ENCODE measurements around the gene IZUMO2. TPM values are rescaled to one million over a fixed set of nuclear protein-coding genes. Genes with fewer than 3 reads are reported as not detected.

The IZUMO2 gene
- total RNA-seq, 2 donors from 2014 or later, result not detected

- no peaks in the 10 kb centered on the region for H3K27me3 ChIP-seq
- TF ChIP-seq CTCF (IDR thresholded peaks at IDR 0.05), result no peak
- TF ChIP-seq POLR2A (IDR thresholded peaks at IDR 0.05), result no peak
Measured at GRCh38 chr19:50196322-50196932, 33.3 kb upstream of the IZUMO2 start.

GRCh38 chr19:50195224-50195623 lies 32.1 kb upstream of the IZUMO2 start:
- ATAC-seq, result no peak
- TF ChIP-seq CTCF (IDR thresholded peaks at IDR 0.05) (no peak), POLR2A (IDR thresholded peaks at IDR 0.05) (no peak)
- H3K9me3 ChIP-seq, result no peaks in the 10 kb centered on the region
- no peaks in the 10 kb centered on the region for H3K36me3 ChIP-seq (replicated peaks in 1 of 2; ENCODE audit: insufficient read depth in 1 of 2, low read depth in 2 of 2)
- no peak overlapping the region for H3K27ac ChIP-seq
- DNase-seq, result no peak
- H3K4me3 ChIP-seq, result no peak overlapping the region
- WGBS, 2 donors, result 55 to 60% methylated on average over 5 of the region's 5 CpGs
- peaks cover 19% of the 10 kb centered on the region for H3K4me1 ChIP-seq
- intact Hi-C loops (cut with DNase I), result no loop called here
- H3K27me3 ChIP-seq, result no peaks in the 10 kb centered on the region

More at GRCh38 chr19:50196322-50196932, 33.3 kb upstream of the IZUMO2 start:
- H3K36me3 ChIP-seq (replicated peaks in 1 of 2; ENCODE audit: insufficient read depth in 1 of 2, low read depth in 2 of 2), result no peaks in the 10 kb centered on the region
- intact Hi-C loops (cut with DNase I), result no loop called here
- H3K4me3 ChIP-seq, result no peak overlapping the region
- no peak overlapping the region for H3K27ac ChIP-seq
- 61 to 71% methylated on average over 4 of the region's 4 CpGs for WGBS, 2 donors
- H3K4me1 ChIP-seq, result peaks cover 14% of the 10 kb centered on the region
- no peaks in the 10 kb centered on the region for H3K9me3 ChIP-seq
- DNase-seq, result no peak
- ATAC-seq, result no peak

GRCh38 chr19:50192463-50193211 lies 29.6 kb upstream of the IZUMO2 start:
- 65 to 79% methylated on average over 13 of the region's 13 CpGs for WGBS, 2 donors
- intact Hi-C loops (cut with DNase I), result no loop called here
- H3K9me3 ChIP-seq, result no peaks in the 10 kb centered on the region
- no peak overlapping the region for H3K27ac ChIP-seq
- no peak for DNase-seq
- TF ChIP-seq CTCF (IDR thresholded peaks at IDR 0.05) (no peak), POLR2A (IDR thresholded peaks at IDR 0.05) (no peak)
- H3K27me3 ChIP-seq, result no peaks in the 10 kb centered on the region
- H3K36me3 ChIP-seq (replicated peaks in 1 of 2; ENCODE audit: insufficient read depth in 1 of 2, low read depth in 2 of 2), result no peaks in the 10 kb centered on the region
- no peak overlapping the region for H3K4me3 ChIP-seq
- no peak for ATAC-seq
- H3K4me1 ChIP-seq, result peaks cover 10% of the 10 kb centered on the region

GRCh38 chr19:50191216-50191615 lies 28.1 kb upstream of the IZUMO2 start:
- Histone ChIP-seq H3K4me3 (no peak overlapping the region), H3K4me1 (peaks cover 11% of the 10 kb centered on the region), H3K27me3 (no peaks in the 10 kb centered on the region), H3K9me3 (no peaks in the 10 kb centered on the region), H3K27ac (peak overlapping the region in 3 of 4 donors; percentile 1 to 61 (median 16)), H3K36me3 (replicated peaks in 1 of 2; ENCODE audit: insufficient read depth in 1 of 2, low read depth in 2 of 2) (no peaks in the 10 kb centered on the region)
- ATAC-seq (no peak), DNase-seq (no peak)
- 28 to 39% methylated on average over 3 to 4 of the region's 4 CpGs for WGBS, 2 donors
- TF ChIP-seq CTCF (IDR thresholded peaks at IDR 0.05) (no peak), POLR2A (IDR thresholded peaks at IDR 0.05) (no peak)
- intact Hi-C loops (cut with DNase I), result no loop called here

Data from body of pancreas (tissue), 4 donors.